GM19397 (cell line): ENCODE results near the gene SDHA.
"Not testable (repeated sequence)": the region's sequence is repeated elsewhere in the genome, so short reads cannot be mapped to it uniquely, and the experiment has no call there.

ENCODE experiments used
- ATAC-seq: cut with Tn5 transposase; IDR thresholded peaks from one replicate; pipeline ENCODE4 v1.9.1; 2021; ENCODE audit warnings: mild to moderate bottlenecking, moderate library complexity; ENCODE audit not compliant: unreplicated experiment

SDHA gene

DNA sequence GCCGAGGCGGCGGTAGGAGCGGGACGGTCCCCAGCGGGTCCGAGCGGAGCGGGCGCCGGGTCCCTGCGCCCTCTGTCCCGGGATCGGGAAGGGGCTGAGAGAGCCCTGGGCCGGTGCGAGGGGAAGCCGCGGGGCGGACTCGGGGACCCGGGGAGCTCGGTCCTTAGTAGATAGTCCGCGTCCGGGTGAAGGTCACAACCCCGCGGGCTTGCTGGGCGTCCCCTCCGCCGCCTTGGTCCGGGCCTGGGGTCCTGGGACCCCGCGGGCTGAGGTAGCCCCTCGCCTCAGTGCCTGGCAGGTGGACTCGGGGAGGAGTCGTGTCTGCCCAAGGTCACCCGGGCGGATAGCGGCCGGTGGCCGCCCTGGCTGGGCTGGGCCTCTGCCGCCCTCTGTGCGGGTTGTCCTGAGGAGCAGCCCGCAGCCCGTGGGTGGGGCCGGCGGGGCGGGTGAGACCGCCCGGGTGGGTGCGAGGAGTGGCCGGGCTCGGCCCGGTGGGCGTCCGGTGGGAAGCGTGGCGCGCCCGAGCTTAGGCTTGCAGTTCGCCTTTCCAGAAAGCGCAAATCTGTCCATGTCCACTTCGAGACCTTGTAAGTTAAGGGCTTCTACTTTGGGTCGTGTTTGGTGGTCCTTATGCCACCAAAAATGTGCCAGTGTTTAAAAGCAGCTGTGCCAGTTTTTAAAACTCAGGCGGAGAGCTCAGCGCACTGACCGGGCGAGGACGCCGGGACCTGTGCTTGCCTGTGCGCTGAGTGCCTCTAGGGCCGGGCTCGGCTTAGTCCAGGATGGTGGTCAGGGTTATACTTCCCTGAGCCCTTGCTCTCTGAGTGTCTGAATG is 554 bp downstream of the SDHA start:
- ATAC-seq, result peak; percentile 31

DNA sequence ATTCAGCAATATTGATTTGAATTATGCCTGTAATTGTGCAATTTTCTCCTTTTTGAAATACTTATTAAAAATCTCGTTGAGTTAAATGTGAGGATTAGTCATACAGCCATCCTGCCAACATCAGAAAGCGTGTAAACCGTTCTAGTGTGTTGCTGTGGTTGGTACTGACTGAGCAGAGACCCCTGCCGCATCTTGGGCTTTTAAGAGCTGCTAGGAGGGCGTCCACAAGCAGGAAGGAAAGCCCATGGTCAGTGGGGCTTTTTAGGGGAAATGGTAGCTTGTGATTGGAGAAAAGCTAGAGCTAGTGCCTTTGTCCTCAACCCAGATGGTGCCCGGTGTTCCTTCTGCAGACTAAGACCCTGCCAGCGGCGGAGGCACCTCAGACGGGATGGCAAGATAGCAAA is 1.3 kb downstream of the SDHA start:
- no peak for ATAC-seq

DNA sequence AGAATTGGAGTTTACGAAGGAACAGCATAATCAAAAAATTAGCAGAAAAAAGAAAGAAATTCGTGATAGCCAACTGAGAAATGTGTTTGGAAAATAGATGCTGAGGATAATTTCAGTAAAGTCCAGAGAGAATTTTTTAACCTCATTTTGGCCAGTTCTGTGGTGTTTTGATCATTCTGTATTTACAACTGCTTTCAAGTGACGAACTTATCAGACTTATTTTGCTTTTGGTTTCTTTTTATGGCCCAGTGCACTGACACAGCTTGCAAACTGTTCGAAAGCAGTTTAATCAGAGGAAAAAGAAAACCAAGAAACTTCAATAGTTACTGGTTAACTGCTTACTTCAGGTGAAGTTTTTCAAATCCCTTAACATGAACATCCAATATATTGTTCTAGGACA is 1.9 kb downstream of the SDHA start:
- no peak for ATAC-seq

DNA sequence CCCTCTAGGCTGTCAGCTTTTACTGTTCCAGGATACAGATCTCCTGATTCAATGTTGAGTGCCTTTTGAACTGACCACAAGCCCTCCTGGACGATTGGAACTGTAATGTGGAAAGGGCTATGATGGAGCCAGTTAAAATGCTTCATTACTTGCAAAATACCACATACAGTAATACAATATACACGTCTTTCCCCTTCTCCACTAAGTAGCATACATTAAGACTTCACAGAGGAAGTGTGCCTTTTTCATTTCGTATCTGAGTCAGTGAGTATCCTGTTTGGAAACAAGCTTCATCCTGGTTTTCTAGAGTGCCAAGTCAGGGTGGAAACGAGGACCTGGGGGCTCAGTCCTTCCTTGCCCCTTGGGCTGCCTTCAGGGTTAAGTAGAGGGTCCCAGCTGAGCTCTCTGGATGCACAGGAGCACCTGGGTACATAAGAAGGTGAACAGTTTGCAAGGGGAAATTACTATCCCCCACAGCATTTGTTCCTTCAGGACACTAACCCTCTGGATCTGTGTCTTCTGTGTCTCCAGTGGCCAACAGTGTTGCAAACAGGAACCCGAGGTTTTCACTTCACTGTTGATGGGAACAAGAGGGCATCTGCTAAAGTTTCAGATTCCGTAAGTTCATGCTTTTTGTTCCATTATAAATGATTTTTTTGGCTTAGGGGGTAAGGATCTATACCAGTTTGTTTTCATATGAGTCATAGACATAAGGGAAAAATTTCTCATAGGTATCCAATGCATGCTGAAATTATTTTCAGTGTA is 5.0 kb downstream of the SDHA start:
- ATAC-seq, result not testable (repeated sequence)

DNA sequence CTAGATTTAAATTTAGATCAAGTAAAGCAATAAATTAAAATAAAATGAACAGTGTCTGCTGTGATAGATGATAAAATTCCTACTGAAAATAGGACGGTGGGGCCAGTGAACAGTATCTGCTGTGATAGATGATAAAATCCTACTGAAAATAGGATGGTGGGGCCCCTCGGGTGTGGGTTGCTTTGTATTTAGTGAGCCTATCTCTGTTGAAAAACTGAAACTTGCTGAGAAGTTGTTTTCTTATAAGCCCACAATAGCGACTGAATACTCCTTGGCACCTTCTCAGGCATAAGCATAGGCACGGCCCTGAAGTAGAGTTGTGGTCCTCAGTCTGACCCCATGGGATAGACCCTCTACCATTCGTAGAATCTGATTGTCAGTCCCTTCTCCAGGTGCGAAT is 5.7 kb downstream of the SDHA start:
- no peak for ATAC-seq

DNA sequence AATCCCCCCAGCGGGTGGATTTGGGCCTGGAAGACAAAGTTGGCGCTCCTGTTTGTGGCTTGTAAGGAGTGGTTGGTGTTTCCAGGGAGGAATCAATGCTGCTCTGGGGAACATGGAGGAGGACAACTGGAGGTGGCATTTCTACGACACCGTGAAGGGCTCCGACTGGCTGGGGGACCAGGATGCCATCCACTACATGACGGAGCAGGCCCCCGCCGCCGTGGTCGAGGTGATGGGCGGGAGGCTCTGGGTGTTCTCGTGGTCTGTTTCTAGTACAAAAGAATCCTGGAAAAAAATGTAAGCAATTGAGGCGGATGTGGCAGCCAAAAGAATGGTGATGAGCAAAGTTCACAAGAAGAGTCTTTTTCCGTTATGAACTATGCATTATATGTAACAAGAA is 7.2 kb downstream of the SDHA start:
- ATAC-seq, result no peak

DNA sequence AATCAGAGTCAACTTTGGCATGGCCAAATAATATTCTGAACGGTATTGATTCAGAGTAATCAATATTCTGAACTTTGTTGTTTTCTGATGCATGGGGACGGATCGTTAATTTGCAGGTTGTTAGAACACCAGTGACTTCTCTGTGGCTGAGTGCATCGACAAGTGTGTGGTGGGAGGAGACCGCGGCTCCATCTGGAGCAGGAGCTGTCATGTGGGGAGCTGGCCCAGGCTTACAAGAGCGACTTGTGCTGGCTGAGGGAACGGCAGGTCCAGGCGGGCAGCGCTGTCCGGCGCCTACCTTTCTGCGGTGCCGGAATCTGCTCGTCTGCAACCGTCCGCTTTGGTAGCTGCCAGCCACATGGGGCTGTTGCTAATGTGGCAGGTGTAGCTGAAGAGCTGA is 9.3 kb downstream of the SDHA start:
- ATAC-seq, result not testable (repeated sequence)

DNA sequence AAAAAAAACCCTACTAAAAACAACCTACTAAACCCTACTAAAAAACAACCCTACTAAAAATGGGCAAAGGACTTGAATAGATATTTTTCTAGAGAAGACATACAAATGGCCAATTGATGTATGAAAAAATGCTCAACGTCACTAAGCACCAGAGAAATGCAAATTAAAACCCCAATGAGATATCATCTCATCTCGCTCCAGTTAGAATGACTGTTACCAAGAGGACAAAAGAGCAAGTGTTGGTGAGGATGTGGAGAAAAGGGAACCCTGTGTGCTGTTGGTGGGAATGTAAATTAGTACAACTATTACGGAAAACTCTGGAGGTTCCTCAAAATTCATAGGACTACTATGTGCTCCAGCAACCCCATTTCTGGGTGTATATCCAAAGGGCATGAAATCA is 10.8 kb downstream of the SDHA start:
- ATAC-seq, result no peak

DNA sequence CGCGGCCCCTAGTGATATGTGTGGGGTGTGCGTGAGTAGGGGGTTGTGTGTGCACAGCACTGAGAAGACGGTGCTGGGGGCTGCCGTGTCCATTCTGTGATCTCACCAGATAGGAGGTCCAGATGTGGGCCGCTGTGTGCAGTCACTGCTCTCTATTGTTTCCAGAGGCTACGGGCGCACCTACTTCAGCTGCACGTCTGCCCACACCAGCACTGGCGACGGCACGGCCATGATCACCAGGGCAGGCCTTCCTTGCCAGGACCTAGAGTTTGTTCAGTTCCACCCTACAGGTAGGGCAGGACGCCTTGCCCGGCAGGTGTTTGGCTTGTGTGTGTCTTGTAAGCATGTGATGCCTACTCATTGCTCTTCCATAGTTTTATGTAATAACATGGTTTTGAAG is 12.6 kb downstream of the SDHA start:
- no peak for ATAC-seq

DNA sequence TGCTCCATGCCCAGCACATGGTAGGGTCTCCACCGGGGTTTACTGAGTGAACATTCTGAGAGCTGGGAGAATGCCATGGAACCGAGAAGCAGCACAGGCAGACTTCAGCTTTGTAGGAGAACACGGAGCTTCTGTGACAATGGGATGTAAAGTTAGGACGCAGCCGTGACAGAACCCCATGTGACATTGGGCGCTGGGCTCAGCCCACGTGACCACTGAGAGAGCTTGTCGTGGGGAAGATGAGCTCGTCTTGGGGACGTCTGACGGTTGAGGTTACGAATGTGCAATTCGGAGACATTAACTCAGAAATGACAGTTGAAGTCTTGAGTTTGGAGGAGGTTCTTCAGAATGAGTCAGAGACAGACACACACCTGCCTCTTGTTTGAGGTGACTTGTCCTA is 13.5 kb downstream of the SDHA start:
- no peak for ATAC-seq

DNA sequence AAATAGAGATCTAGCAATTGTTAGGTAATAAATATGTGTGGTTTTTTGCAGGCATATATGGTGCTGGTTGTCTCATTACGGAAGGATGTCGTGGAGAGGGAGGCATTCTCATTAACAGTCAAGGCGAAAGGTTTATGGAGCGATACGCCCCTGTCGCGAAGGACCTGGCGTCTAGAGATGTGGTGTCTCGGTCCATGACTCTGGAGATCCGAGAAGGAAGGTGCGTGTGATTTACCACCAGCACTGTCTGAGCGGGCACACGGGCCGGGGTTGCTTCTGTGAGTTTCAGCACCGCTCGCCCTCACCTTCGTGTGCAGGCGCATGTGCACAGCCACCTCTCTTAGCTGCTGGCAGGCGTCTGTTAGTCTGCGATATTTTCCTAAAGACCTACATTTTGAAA is 15.3 kb downstream of the SDHA start:
- ATAC-seq, result not testable (repeated sequence)

DNA sequence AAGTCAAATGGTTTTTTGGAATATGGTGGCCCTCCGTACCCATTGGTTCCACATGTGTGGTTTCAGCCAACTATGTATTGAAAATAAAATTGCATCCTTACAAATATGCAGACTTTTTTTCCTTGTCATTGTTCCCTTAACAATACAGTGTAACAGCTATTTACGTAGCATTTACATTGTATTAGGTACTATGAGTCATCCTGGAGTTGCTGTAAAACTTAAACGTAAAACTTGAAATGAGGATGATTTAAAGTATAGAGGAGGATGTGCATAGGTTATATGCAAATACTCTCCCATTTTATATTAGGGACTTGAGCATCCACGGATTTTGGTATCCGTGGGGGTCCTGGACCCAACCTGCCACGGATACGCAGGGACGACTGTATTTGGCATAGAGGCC is 16.3 kb downstream of the SDHA start:
- ATAC-seq, result no peak

DNA sequence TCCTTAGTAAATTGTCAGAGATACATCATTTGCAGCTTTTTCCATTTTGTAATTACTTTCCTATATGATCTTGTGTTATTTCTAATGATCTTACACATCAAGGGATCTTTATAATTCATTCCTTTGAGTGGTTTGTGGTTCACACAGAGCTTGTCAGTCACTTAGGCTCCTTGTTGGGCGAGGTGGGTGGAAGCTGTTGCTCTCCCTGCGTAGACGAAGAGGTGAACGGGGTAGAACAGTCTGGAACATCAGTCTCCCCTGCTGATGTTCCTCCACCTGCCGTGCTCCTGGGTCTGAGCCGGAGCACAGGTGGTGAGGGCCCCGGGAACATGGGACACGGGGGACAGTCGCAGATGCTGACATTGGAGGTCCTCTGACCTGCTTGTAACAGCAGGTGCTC is 17.4 kb downstream of the SDHA start:
- not testable (repeated sequence) for ATAC-seq

DNA sequence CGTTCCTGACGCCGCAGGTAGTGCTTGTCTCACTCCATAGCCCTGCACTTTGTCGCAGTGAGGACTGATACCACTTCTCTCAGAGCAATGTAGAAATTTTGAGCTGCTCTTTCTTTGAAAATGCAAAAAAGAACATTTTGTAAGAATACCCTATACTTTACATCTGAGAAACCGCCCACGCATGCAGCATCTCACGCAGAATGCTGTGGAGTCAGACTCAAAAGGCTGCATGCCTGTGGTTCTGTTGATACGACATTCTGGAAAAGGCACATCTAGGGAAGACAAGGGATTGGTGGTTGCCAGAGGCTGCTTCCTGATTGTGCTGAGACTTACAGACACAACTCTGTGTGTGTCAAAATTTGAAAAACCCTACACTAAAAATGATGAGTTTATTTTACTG is 19.8 kb downstream of the SDHA start:
- ATAC-seq, result not testable (repeated sequence)

DNA sequence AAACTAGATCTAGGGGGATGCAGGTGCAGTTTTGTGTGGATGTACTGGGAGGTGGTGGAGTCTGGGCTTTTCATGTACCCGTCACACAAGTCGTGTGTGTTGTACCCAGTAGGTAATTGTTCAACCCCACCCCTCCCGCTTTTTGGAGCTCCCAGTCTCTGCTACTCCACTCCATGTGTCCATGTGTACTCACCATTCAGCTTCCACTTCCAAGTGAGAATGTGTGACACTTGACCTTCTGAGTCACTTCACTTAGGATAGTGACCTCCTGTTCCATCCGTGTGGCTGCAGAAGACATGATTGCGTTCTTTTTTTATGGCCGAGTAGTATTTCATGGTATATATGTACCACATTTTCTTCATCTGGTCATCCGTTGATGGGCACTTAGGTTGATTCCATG is 22.4 kb downstream of the SDHA start:
- ATAC-seq, result not testable (repeated sequence)

DNA sequence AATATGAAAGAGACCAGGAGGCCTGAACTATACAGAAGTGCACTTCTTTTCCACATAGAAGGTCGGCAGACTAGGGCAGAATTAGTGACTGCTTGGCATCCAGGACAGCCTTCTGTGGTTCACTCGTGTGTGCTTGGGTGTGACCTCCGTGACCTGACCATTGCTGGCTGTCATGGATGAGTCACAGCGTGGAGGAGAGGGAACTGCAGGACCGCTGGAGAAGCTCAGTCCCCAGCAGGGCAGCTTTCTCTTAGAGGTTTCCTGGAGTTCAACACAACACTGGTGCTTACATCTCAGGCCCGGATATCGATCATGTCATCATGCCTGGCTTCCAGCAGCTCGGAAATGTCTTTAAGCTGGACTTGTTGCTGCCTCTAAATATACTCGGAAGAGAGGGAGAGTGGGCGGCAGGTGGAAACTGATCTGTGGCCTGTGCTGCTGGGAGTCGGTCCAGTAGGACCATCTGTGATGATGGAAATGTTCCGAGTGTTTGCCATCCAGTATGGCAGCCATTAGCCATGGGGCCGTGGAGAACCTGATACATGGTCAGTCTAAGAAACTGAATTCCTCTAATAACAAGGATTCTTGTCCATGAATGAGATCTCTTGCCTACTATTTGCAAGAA is 23.0 kb downstream of the SDHA start:
- not testable (repeated sequence) for ATAC-seq

DNA sequence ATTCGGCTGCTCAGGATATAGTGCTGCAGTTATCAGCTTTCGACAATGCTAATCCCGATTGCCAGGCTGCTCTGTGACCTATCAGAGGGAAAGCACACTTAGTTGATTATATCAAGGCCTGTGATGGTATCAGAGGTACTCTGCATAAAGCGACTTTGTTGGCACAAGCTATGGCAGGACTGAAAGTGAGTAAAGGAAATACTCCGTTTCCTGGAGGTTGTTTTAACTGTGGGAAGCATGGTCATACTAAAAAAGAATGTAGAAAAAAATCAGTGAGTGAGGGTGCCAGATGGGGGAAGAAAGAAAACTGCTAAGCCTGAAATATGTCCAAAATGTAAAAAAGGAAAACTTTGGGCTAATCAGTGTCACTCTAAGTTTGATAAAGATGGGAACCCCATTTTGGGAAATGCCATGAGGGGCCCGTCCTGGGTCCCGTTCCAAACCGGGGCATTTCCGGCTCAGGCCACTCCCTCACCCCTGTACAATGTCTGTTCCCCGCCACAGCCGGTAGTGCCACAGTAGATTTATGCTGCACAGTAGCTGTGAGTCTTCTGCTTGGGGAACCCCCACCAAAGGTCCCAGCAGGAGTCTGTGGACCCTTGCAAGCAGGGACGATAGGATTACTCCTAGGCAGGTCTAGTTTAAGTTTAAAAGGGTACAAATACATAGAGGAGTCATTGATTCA is 25.7 kb downstream of the SDHA start:
- not testable (repeated sequence) for ATAC-seq

DNA sequence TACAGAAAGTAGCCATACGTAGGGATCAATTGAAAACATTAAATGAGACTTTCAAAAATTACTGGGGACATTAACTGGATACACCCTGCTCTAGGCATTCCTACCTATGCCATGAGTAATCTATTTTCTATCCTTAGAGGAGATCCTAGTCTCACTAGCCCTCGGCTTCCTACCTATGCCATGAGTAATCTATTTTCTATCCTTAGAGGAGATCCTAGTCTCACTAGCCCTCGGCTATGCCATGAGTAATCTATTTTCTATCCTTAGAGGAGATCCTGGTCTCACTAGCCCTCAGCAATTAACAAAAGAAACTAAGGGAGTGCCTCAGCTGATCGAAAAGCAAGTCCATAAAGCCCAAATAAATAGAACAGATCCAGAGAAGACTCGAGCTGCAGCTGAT is 27.6 kb downstream of the SDHA start:
- ATAC-seq, result not testable (repeated sequence)

DNA sequence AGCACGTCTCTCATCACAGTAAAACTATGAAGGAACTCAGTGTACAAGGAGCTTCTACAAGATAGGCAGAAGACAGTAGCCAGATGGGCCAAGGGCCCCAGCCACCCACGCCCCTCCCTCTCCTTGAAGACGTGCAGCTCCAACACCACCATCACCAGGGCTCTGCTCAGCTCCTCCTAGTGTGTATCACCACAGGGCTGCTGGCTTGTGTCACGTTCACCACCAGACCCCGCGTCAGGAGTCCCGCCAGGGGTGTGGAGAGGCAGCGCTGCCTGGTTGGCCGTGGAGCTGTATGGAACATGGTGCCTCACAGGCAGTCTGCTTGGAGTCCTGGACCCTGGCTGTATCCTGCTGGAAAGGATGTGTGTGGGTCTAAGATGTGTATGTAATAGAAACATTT is 32.3 kb downstream of the SDHA start:
- ATAC-seq, result not testable (repeated sequence)

DNA sequence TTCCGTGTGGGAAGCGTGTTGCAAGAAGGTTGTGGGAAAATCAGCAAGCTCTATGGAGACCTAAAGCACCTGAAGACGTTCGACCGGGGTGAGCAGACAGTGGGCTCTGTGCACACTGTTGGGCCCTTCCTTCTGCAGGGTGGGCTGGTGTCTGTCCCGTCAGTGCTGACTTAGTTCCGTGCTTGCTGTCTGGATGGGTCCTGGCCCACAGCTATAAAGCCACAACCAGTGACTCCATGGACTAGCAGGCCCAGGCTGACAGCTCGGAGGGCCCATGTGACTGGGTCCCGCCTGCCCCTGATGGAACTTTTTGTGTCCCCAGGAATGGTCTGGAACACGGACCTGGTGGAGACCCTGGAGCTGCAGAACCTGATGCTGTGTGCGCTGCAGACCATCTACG is 32.9 kb downstream of the SDHA start:
- not testable (repeated sequence) for ATAC-seq

DNA sequence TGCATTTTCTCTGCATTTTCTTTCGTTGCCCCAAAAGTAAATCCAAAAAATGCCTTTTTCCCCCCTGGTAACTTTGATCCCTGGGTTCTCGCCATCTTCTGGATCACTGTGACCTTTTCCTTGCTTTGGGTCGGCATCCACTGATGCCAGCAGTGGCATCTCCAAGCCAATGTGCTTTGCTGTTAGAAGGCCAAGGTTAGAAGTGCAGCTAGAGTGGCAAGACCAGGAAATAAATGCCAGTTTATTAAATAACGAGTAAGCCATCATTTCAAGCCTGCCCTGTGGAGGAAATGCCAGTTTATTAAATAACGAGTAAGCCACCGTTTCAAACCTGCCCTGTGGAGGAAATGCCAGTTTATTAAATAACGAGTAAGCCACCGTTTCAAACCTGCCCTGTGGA is 33.4 kb downstream of the SDHA start:
- ATAC-seq, result not testable (repeated sequence)
